ENCODE measurements around the gene NLRP1. TPM values are rescaled to one million over a fixed set of nuclear protein-coding genes. Genes with fewer than 3 reads are reported as not detected.

NLRP1 gene
- total and polyA plus RNA-seq, 2 donors (not counting 3 experiments of a cell fraction or from before 2014, with no cell fraction given): 43.8 to 53.9 TPM

GRCh38 chr17:5478992-5479391 is 105.3 kb downstream of the NLRP1 start:
- Histone ChIP-seq H3K4me2 (ENCODE audit: insufficient read depth, low read length) (no peak overlapping the region), H3K4me1 (ENCODE audit: control insufficient read depth, extremely low read depth, insufficient read depth, low read length) (no peaks in the 10 kb centered on the region), H3K36me3 (ENCODE audit: control insufficient read depth in 2 of 2, extremely low read depth in 1 of 2, insufficient read depth in 2 of 2, low read length in 2 of 2) (peaks cover 25 to 45% of the 10 kb centered on the region in 2 experiments), H3K79me2 (ENCODE audit: control insufficient read depth, insufficient read depth, low read length) (peaks cover 24% of the 10 kb centered on the region), H3K4me3 (replicated peaks in 1 of 3; ENCODE audit: insufficient read depth in 1 of 3, low read depth in 1 of 3, low read length in 3 of 3) (no peak overlapping the region), H3K27me3 (ENCODE audit: control insufficient read depth in 2 of 2, insufficient read depth in 2 of 2, low read length in 2 of 2) (no peaks in the 10 kb centered on the region), H4K20me1 (replicated peaks; ENCODE audit: control insufficient read depth, extremely low read depth, insufficient read depth, low read length) (no peaks in the 10 kb centered on the region), H3K9ac (replicated peaks; ENCODE audit: extremely low read depth, insufficient read depth, low read length) (no peak overlapping the region), H3K9me1 (replicated peaks; ENCODE audit: control insufficient read depth, extremely low read depth, insufficient read depth, low read length) (no peaks in the 10 kb centered on the region), H3K9me3 (replicated peaks; ENCODE audit: control insufficient read depth, insufficient read depth, low read length) (no peaks in the 10 kb centered on the region), H2AFZ (ENCODE audit: low read depth, low read length) (no peak overlapping the region), H3K27ac (ENCODE audit: insufficient read depth, low read depth, low read length) (no peak overlapping the region)
- BruUV-seq (replicated peaks): no TSS peak
- POLR2A ChIA-PET: no interaction called here
- TF ChIP-seq MYC (IDR thresholded peaks at IDR 0.05; ENCODE audit: low read depth, low read length): no peak
- intact Hi-C loops (cut with micrococcal nuclease) (no loop called here), dilution Hi-C loops (cut with MboI; ENCODE audit: extremely low pct_ligation_motif_present, low sequenced_read_pairs) (no loop called here)
- CTCF ChIA-PET: interaction anchor here (1.3 kb wide), 1 partner anchor 40 kb away, joined by 4 read pairs; the partner anchor contains the start of gene C1QBP
- DNase-seq (ENCODE audit: low read depth, low spot score) (no peak), FAIRE-seq (no peak)

- intact Hi-C loops (cut with micrococcal nuclease): no loop called here
- no peaks in the 10 kb centered on the region for H4K20me1 ChIP-seq (replicated peaks; ENCODE audit: control insufficient read depth, extremely low read depth, insufficient read depth, low read length)
- DNase-seq (ENCODE audit: low read depth, low spot score) (no peak), FAIRE-seq (no peak)
- TF ChIP-seq GATA2 (IDR thresholded peaks at IDR 0.05; ENCODE audit: insufficient read depth, insufficient read length, low read depth, low read length) (no peak), JUN (IDR thresholded peaks at IDR 0.05; ENCODE audit: borderline replicate concordance, insufficient read depth, insufficient read length, low read depth) (no peak), POLR2A (IDR thresholded peaks at IDR 0.05; ENCODE audit: low read depth, low read length) (no peak), MYC (IDR thresholded peaks at IDR 0.05; ENCODE audit: low read depth, low read length) (no peak), EZH2 (IDR thresholded peaks at IDR 0.05; ENCODE audit: borderline replicate concordance, low read depth, low read length, severe bottlenecking) (no peak), FOS (IDR thresholded peaks at IDR 0.05; ENCODE audit: borderline replicate concordance, insufficient read depth, low read length) (no peak), CTCF (IDR thresholded peaks at IDR 0.05; ENCODE audit: extremely low read depth in 1 of 2, insufficient read depth in 1 of 2, low read depth in 1 of 2, low read length in 2 of 2) (no peak), POLR2AphosphoS5 (IDR thresholded peaks at IDR 0.05; ENCODE audit: insufficient read depth, low read depth, low read length) (no peak), MAX (IDR thresholded peaks at IDR 0.05; ENCODE audit: insufficient read depth, insufficient read length) (no peak)
- no peak overlapping the region for H3K4me3 ChIP-seq (replicated peaks in 1 of 3; ENCODE audit: insufficient read depth in 1 of 3, low read depth in 1 of 3, low read length in 3 of 3)
- H3K27ac ChIP-seq (ENCODE audit: insufficient read depth, low read depth, low read length): no peak overlapping the region
- dilution Hi-C loops (cut with MboI; ENCODE audit: extremely low pct_ligation_motif_present, low sequenced_read_pairs): no loop called here
- H3K36me3 ChIP-seq (ENCODE audit: control insufficient read depth in 2 of 2, extremely low read depth in 1 of 2, insufficient read depth in 2 of 2, low read length in 2 of 2): peaks cover 15 to 28% of the 10 kb centered on the region in 2 experiments
- H3K4me1 ChIP-seq (ENCODE audit: control insufficient read depth, extremely low read depth, insufficient read depth, low read length): no peaks in the 10 kb centered on the region
- H3K4me2 ChIP-seq (ENCODE audit: insufficient read depth, low read length): no peak overlapping the region
- no TSS peak for BruUV-seq (replicated peaks)
- H2AFZ ChIP-seq (ENCODE audit: low read depth, low read length): no peak overlapping the region
- CTCF ChIA-PET: no interaction called here
- H3K9me1 ChIP-seq (replicated peaks; ENCODE audit: control insufficient read depth, extremely low read depth, insufficient read depth, low read length): no peaks in the 10 kb centered on the region
- H3K9ac ChIP-seq (replicated peaks; ENCODE audit: extremely low read depth, insufficient read depth, low read length): no peak overlapping the region
- H3K27me3 ChIP-seq (ENCODE audit: control insufficient read depth in 2 of 2, insufficient read depth in 2 of 2, low read length in 2 of 2): no peaks in the 10 kb centered on the region
- POLR2A ChIA-PET: interaction anchor here (0.6 kb wide), 1 partner anchor 24 kb away, joined by 6 read pairs; no protein-coding TSS in a partner anchor
- peaks cover 2% of the 10 kb centered on the region for H3K79me2 ChIP-seq (ENCODE audit: control insufficient read depth, insufficient read depth, low read length)
- H3K9me3 ChIP-seq (replicated peaks; ENCODE audit: control insufficient read depth, insufficient read depth, low read length): no peaks in the 10 kb centered on the region
These were observed 110.4 kb downstream of the NLRP1 start for GRCh38 chr17:5473906-5474305.

All from endothelial cell of umbilical vein (primary cell).